ENCODE results near the gene CRHR1.

DNA sequence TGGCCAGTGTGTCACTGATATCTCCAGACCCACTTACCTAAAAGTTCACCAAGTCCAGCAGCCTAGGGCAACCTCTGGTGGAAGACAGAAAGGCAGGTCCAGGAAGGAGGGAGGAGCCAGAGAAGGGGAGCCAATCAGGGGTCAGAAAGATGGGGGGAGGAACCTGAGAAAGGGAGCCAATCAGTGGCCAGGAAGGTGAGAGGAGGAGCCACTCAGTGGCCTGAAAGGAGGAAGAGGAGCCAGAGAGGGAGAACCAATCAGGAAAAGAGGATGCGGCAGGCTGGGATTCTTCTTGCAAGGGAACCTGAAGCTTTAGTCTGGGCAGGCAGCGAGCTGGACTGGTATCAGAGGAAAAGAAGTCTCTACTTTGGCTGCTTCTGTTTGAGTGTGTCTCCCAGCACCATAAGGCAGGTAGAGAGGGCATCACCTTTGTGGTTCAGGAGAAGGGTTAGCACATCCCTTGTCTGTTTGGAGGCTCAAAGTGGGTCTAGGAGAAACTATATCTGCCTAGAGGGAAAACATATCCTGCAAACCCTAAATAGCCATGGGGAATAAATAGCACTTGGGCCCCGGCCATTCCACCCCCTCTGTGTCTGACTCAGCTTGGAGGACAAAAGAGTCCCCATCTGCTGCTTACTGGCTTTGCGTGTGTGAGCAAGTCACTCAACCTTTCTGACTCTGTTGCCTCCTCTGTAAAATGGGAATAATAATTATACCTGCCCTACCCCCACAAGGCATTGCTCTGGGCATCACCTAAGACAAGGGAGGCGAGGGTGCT, 43.4 kb upstream of the CRHR1 start:
- TF ChIP-seq, protein P1, sequence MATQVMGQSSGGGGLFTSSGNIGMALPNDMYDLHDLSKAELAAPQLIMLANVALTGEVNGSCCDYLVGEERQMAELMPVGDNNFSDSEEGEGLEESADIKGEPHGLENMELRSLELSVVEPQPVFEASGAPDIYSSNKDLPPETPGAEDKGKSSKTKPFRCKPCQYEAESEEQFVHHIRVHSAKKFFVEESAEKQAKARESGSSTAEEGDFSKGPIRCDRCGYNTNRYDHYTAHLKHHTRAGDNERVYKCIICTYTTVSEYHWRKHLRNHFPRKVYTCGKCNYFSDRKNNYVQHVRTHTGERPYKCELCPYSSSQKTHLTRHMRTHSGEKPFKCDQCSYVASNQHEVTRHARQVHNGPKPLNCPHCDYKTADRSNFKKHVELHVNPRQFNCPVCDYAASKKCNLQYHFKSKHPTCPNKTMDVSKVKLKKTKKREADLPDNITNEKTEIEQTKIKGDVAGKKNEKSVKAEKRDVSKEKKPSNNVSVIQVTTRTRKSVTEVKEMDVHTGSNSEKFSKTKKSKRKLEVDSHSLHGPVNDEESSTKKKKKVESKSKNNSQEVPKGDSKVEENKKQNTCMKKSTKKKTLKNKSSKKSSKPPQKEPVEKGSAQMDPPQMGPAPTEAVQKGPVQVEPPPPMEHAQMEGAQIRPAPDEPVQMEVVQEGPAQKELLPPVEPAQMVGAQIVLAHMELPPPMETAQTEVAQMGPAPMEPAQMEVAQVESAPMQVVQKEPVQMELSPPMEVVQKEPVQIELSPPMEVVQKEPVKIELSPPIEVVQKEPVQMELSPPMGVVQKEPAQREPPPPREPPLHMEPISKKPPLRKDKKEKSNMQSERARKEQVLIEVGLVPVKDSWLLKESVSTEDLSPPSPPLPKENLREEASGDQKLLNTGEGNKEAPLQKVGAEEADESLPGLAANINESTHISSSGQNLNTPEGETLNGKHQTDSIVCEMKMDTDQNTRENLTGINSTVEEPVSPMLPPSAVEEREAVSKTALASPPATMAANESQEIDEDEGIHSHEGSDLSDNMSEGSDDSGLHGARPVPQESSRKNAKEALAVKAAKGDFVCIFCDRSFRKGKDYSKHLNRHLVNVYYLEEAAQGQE (IDR thresholded peaks at IDR 0.05; ENCODE audit: low read depth): no peak
- TF ChIP-seq CEBPB (IDR thresholded peaks at IDR 0.05) (no peak), YY1 (IDR thresholded peaks at IDR 0.05; ENCODE audit: low read depth) (no peak), EP300 (IDR thresholded peaks at IDR 0.05; ENCODE audit: borderline replicate concordance) (no peak), TCF12 (IDR thresholded peaks at IDR 0.05; ENCODE audit: low read depth) (no peak), CREB1 (IDR thresholded peaks at IDR 0.05; ENCODE audit: low read depth) (no peak), TAF1 (IDR thresholded peaks at IDR 0.05; ENCODE audit: low read depth) (peak; percentile 61), RAD21 (IDR thresholded peaks at IDR 0.05; ENCODE audit: low read depth) (peak; percentile 21; the same call in 1 of the 2 replicates)
- TF ChIP-seq, protein P2, sequence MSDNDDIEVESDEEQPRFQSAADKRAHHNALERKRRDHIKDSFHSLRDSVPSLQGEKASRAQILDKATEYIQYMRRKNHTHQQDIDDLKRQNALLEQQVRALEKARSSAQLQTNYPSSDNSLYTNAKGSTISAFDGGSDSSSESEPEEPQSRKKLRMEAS (IDR thresholded peaks at IDR 0.05): no peak

Measured in Ishikawa (cell line).